Loucy (cell line): ENCODE results near the gene SNX7.
A peak's percentile ranks its signal among the peaks of the same experiment; 100 is the strongest.

Source experiments
- H2AFZ ChIP-seq: fragments of 200-600 bp; sonication (generic); 2 replicates; pipeline ENCODE4 v1.6.0; 2016; ENCODE audit warnings: antibody characterized with exemption, mild to moderate bottlenecking, low read length, moderate library complexity
- H3F3A ChIP-seq: fragments of 200-600 bp; 2 replicates; pipeline ENCODE4 v1.6.0; 2016; ENCODE audit warnings: antibody characterized with exemption, low read depth, mild to moderate bottlenecking
- H3K27me3 ChIP-seq: fragments of 200-600 bp; sonication (generic); 2 replicates; pipeline ENCODE4 v1.6.1; 2014; ENCODE audit warnings: low read length, mild to moderate bottlenecking; ENCODE audit not compliant: insufficient read depth, poor library complexity, severe bottlenecking
- H3K36me3 ChIP-seq: fragments of 200-600 bp; sonication (generic); 2 replicates; pipeline ENCODE4 v1.6.1; 2016; ENCODE audit warnings: low read length; ENCODE audit not compliant: insufficient read depth
- H3K4me1 ChIP-seq: fragments of 200-600 bp; sonication (generic); 2 replicates; pipeline ENCODE4 v1.5.1; 2014; ENCODE audit warnings: low read length, mild to moderate bottlenecking; ENCODE audit not compliant: insufficient read depth, poor library complexity, severe bottlenecking
- H3K4me2 ChIP-seq: fragments of 200-600 bp; sonication (generic); 2 replicates; pipeline ENCODE4 v1.6.0; 2014; ENCODE audit warnings: antibody characterized with exemption, low read length, low read depth, mild to moderate bottlenecking; ENCODE audit not compliant: poor library complexity, severe bottlenecking
- H3K4me3 ChIP-seq: fragments of 200-600 bp; sonication (generic); 2 replicates; pipeline ENCODE4 v1.5.1; 2014; ENCODE audit warnings: low read length, mild to moderate bottlenecking, mixed read lengths; ENCODE audit not compliant: poor library complexity, severe bottlenecking
- H3K79me2 ChIP-seq: fragments of 200-600 bp; sonication (generic); 2 replicates; pipeline ENCODE4 v1.6.1; 2014; ENCODE audit warnings: low read length; ENCODE audit not compliant: insufficient read depth
- H3K9ac ChIP-seq: fragments of 200-600 bp; sonication (generic); 2 replicates; pipeline ENCODE4 v1.6.0; 2014; ENCODE audit warnings: mild to moderate bottlenecking, low read depth, low read length, moderate library complexity; ENCODE audit not compliant: poor library complexity, severe bottlenecking
- H3K9me2 ChIP-seq: fragments of 200-600 bp; sonication (generic); replicated peaks from 2 replicates; pipeline ENCODE4 v1.6.1; 2016; ENCODE audit warnings: low read depth, low read length, mixed read lengths
- H3K9me3 ChIP-seq: fragments of 200-600 bp; sonication (generic); 2 replicates; pipeline ENCODE4 v1.6.1; 2014; ENCODE audit warnings: mild to moderate bottlenecking, antibody characterized with exemption, low read length, low read depth; ENCODE audit not compliant: insufficient read depth
- H4K20me1 ChIP-seq: fragments of 200-600 bp; sonication (generic); 2 replicates; pipeline ENCODE4 v1.6.0; 2014; ENCODE audit warnings: antibody characterized with exemption, low read length, mild to moderate bottlenecking; ENCODE audit not compliant: insufficient read depth, poor library complexity, severe bottlenecking
- EZH2phosphoT487 ChIP-seq: fragments of 200-600 bp; IDR thresholded peaks from 2 replicates; pipeline ENCODE4 v1.6.1; 2018; ENCODE audit warnings: antibody characterized with exemption, mild to moderate bottlenecking, moderate library complexity, borderline replicate concordance
- TF ChIP-seq, protein P1 (sequence below): fragments of 200-600 bp; sonication (generic); conservative IDR thresholded peaks from 2 replicates; pipeline ENCODE4 v1.5.1; 2014; ENCODE audit warnings: mild to moderate bottlenecking, antibody characterized with exemption, low read length

SNX7 gene

DNA sequence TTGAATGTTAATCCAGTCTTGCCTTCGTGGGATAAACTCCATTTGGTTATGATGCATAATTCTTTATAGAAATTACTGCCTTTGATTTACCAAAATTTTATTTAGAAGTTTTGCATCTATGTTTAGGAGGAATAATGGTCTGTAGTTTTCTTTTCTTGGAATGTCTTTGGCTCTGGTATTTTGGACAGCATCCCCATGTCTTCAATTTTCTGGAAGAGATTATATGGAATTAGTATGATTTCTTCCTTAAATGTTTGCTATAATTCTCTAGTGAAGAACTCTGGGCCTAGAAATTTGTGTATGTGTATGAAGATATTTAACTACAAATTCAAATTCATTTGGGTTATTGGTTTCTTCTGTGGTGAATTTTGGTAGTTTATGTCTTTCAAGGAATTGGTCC, 92.7 kb downstream of the SNX7 start:
- Histone ChIP-seq H3K4me1 (peaks cover 3% of the 10 kb centered on the region), H3K4me2 (no peak overlapping the region), H3K27me3 (no peaks in the 10 kb centered on the region), H4K20me1 (no peaks in the 10 kb centered on the region), H2AFZ (no peak overlapping the region), H3F3A (no peaks in the 10 kb centered on the region), H3K9ac (no peak overlapping the region), H3K9me3 (no peaks in the 10 kb centered on the region), H3K4me3 (no peak overlapping the region), H3K9me2 (no peaks in the 10 kb centered on the region), H3K79me2 (no peaks in the 10 kb centered on the region), H3K36me3 (no peaks in the 10 kb centered on the region)
- TF ChIP-seq EZH2phosphoT487 = no peak
- TF ChIP-seq, protein P1, sequence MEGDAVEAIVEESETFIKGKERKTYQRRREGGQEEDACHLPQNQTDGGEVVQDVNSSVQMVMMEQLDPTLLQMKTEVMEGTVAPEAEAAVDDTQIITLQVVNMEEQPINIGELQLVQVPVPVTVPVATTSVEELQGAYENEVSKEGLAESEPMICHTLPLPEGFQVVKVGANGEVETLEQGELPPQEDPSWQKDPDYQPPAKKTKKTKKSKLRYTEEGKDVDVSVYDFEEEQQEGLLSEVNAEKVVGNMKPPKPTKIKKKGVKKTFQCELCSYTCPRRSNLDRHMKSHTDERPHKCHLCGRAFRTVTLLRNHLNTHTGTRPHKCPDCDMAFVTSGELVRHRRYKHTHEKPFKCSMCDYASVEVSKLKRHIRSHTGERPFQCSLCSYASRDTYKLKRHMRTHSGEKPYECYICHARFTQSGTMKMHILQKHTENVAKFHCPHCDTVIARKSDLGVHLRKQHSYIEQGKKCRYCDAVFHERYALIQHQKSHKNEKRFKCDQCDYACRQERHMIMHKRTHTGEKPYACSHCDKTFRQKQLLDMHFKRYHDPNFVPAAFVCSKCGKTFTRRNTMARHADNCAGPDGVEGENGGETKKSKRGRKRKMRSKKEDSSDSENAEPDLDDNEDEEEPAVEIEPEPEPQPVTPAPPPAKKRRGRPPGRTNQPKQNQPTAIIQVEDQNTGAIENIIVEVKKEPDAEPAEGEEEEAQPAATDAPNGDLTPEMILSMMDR = no peak

DNA sequence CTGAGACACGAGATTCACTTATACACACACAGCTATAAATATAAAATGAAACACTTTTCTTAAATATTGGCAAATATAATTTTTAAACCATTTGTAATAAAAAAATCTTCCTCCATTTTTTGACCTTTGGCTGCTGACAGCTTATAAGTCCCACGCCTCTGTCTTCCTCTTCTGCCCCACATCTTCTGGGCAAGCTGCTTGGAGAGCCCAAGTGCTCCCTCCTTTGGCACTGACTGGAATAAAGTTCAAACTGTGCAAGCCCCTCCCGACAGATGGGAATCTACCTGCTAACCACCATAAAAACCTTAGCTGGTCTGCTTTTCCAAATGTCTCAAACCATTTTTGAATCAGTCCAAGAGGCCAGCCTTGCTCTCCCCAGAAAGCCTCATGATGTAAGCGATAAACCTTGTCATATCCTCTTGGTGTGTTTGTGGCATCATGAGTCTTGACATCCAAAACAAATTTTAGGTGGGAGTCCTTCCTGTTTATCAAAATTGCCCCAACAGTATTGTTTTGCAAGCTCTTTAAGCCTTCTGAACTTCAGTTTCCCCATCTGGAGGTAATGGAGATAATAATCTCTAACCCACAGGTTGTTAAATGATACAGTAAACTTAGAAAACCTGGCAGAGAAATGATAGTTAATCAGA, 99.8 kb downstream of the SNX7 start:
- H4K20me1 ChIP-seq = no peaks in the 10 kb centered on the region
- no peaks in the 10 kb centered on the region for H3K36me3 ChIP-seq
- TF ChIP-seq, protein P1 = peak; percentile 48
- TF ChIP-seq EZH2phosphoT487 = no peak
- no peak overlapping the region for H2AFZ ChIP-seq
- H3K9ac ChIP-seq = no peak overlapping the region
- H3K9me2 ChIP-seq = no peaks in the 10 kb centered on the region
- no peaks in the 10 kb centered on the region for H3F3A ChIP-seq
- no peaks in the 10 kb centered on the region for H3K79me2 ChIP-seq
- H3K4me1 ChIP-seq = peaks cover 5% of the 10 kb centered on the region
- H3K27me3 ChIP-seq = no peaks in the 10 kb centered on the region
- no peak overlapping the region for H3K4me2 ChIP-seq
- H3K9me3 ChIP-seq = no peaks in the 10 kb centered on the region
- H3K4me3 ChIP-seq = no peak overlapping the region

GRCh38 chr1:98763488-98764150, 102.1 kb downstream of the SNX7 start:
- Histone ChIP-seq H2AFZ (no peak overlapping the region), H3K36me3 (no peaks in the 10 kb centered on the region), H3K27me3 (no peaks in the 10 kb centered on the region), H3K9me3 (no peaks in the 10 kb centered on the region), H3K4me1 (peaks cover 5% of the 10 kb centered on the region), H3K4me3 (no peak overlapping the region), H3K9ac (no peak overlapping the region), H3F3A (no peaks in the 10 kb centered on the region), H4K20me1 (no peaks in the 10 kb centered on the region), H3K9me2 (no peaks in the 10 kb centered on the region), H3K4me2 (no peak overlapping the region), H3K79me2 (no peaks in the 10 kb centered on the region)
- TF ChIP-seq, protein P1 = no peak
- no peak for TF ChIP-seq EZH2phosphoT487
